Mammary epithelial cell (primary cell): ENCODE measurements around the gene SPTBN1.

Experiments
- CTCF ChIP-seq, 2 donors: IDR thresholded peaks in 1 of 2; conservative IDR thresholded peaks in 1 of 2; 2 replicates each; pipeline ENCODE4 v1.5.1; 2011 to 2012; ENCODE audit warnings: inconsistent platforms in 2 of 2, low read length in 2 of 2, mild to moderate bottlenecking in 2 of 2, control low read depth in 1 of 2, low read depth in 1 of 2; ENCODE audit not compliant: insufficient read depth in 1 of 2; ENCODE audit errors: extremely low read depth in 1 of 2
- EZH2 ChIP-seq: IDR thresholded peaks from 2 replicates; pipeline ENCODE4 v1.6.1; 2012; ENCODE audit warnings: low read length, inconsistent platforms, borderline replicate concordance

- TF ChIP-seq CTCF (conservative IDR thresholded peaks at IDR 0.05 in 1 of 2, IDR thresholded peaks at IDR 0.05 in 1 of 2; ENCODE audit: extremely low read depth in 1 of 2, insufficient read depth in 1 of 2, low read depth in 1 of 2, low read length in 2 of 2) (no peak), EZH2 (no peak)
Measured at GRCh38 chr2:54455131-54455562, 980 bp upstream of the SPTBN1 start.
